ENCODE measurements around the gene CCDC159.
A peak's percentile ranks its signal among the peaks of the same experiment; 100 is the strongest.
"Not testable (repeated sequence)": the region's sequence is repeated elsewhere in the genome, so short reads cannot be mapped to it uniquely, and the experiment has no call there.

The CCDC159 gene

GRCh38 chr19:11370744-11371143 is 24.4 kb downstream of the CCDC159 start:
- no peak for DNase-seq

DNA sequence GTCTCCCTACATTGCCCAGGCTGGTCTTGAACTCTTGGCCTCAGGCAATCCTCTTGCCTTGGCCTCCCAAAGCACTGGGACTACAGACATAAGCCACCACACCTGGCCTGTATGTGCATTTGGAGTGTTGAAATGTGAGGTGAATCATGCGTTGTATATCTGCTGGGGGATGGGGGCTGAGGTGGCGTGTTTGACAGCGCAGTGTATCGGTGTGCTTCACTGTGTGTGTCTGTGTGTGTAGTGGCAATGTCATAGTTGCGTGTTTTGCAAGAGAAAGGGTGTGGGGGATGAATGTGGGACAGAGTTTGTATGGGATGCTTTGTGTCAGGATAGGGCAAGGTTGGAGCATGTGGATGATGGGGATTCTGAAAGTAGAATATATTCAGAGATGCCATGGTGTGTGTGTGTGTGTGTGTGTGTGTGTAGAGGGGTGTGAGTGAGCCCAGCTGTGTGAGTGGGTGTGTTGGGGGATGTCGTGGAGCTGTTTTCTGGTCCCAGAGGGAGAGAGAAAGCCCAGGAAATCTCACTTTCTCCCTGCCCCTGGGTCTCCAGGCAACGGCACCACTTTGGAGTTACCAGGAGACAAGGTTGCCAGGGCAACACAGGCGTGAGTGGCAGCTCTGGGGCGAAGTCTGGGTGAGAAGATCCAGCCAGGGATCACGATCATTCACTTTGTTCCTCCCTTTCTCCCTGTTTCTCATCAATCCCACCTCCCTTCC is 27.0 kb downstream of the CCDC159 start:
- DNase-seq: no peak

DNA sequence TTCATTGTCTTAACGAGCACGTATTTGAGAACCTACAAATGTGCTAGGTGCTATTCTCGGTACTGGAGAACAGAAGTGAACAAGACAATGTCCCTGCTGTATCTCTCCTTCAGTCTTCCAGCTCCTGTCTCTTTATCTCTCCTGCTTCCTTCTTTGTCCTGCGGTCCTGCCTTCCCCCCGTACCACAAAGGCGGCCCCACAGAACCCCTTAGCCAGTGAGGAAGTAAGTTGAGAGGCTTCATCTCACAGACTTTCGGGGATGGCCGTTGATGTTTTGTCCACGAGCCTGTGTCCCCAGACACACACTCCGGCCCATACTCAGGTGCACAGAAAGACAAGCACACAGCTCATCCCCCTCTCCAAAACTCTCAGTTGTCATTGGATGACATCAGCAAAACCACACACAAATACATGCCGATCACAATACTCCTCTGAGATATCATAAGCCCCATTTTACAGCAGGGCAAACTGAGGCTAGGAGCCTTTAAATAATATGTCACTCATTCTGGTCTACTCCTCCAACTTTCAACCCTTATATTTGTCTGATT is 27.6 kb downstream of the CCDC159 start:
- no peak for DNase-seq

GRCh38 chr19:11374433-11375142 is 28.3 kb downstream of the CCDC159 start, which contains the start of gene SWSAP1:
TSS of gene SWSAP1 (plus strand) at chr19:11374666. CDS start at chr19:11374681, 15 bp downstream.
- peak; percentile 99 for DNase-seq

- peak; percentile 14 for DNase-seq
Measured at GRCh38 chr19:11375143-11375948, 29.0 kb downstream of the CCDC159 start.

DNA sequence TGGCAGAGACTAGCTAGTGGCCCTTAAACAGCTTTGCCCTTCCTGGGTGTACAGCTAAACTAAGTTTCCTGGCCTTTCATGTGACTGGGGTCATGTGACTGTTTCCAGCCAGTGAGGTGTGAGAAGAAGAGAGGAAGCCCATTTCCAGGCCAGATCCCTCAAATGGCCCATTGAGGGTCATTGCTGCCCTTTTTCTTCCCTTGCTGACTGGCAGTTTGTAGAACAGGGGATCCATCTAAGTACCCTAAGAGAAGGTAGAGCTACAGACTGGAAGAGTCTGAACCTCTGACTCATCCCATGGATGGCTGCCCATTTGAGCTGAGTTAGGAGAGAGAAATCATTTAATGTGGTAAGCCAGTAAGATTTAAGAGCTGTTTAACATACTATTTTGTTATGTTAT is 30.9 kb downstream of the CCDC159 start:
- DNase-seq: peak; percentile 96

- DNase-seq: no peak
Measured at GRCh38 chr19:11377756-11378155, 31.4 kb downstream of the CCDC159 start.

GRCh38 chr19:11378319-11379189 is 32.2 kb downstream of the CCDC159 start:
- peak; percentile 70 for DNase-seq

- not testable (repeated sequence) for DNase-seq
Measured at GRCh38 chr19:11379269-11379845, 33.0 kb downstream of the CCDC159 start.

DNA sequence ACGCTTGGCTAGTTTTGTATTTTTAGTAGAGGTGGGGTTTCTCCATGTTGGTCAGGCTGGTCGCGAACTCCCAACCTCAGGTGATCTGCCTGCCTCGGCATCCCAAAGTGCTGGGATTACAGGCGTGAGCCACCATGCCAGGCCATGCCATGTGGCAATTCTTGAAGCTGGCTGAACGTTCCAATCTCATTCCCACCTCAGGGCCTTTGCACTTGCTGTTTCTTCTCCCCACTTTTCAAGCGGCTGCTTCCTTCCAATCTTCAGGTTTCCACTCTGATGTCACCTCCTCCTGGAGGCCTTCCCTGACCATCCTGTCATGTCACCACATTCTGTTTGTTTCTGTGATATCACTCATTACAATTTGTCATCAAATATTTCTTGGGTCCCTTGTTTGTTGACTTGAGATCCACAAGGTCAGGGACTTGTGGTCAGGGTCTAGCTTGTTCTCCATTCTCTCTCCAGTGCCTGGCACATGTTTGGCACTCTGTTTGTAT is 33.6 kb downstream of the CCDC159 start:
- no peak for DNase-seq

DNA sequence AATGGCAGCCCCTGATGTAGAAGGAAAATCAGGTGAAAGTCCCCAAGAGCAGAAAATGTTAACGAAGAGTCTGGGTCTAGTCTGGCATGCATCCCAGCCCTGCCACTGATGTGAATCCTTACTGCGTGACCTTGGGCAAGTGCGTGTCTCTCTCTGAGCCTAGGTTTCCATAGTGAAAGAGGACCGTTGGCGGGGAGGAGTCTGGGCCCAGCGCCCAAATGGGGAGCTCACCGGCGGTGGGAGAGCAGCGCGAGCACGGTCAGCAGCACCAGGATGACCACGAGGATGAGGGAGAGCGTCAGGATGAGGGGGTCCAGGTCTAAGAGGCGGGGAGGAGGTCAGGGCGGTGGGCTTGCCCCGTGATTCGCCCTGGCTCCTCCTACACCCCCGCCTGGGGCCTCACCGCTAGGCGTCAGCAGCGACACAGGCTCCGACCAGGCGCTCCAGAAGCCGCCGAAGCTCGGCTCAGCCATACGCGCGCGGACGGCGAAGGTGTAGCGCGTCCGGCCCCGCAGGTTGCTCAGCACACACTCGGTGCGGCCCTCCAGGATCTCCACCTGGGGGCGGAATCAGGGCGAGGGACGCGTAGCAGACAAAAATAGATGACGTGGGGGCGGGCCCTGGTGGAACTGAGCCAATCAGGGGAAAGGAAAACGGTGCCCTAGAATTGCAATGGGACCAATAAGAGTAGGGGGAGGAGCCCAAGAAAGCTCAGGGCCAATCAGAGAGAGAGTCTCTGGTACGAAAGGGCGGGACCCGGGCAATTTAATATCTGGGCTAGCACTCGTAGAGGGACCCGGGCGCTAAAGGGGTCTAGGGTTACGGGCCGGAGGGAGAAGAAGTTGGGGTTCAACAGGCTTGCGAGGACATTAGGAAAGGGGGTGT is 34.6 kb downstream of the CCDC159 start:
- DNase-seq: peak; percentile 96

DNA sequence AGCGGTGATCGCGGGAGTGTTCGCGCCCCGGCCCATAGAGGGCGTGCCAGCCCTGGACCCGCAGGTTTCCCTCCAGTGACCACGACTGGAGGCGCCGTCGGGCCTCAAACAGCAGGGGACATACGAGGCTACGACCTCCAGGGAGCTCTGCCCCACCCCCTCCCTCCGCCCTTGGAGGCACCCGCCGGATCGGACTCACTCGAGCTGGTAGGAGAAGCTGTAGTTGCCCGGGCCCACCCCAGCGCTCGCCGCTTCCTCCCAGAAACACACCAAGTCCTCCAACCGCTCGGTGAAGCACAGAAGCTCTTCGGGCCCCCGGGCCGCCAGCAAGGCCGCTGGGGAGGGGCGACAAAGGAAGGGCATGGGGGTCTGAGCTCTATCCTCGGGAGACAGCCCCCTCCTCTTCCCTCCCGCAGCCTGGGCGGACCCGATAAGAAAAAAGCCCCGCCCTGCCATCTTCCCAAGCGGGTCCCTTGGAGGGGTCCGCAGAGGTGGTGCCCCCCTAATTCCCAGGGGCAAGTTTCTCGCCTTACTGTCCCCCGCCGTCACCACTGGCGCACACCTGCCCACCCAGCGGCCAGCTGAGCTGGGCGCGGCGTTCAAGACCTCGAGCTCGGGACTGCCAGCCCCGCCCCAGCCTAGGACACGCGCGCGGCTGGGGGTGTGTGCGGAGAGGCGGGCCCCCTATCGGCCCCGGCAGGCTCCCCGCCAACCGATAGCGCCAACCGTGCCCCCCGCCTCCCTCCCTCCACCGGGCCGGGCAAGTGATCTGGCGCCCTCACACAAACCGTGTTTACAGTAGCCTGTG is 36.8 kb downstream of the CCDC159 start:
- DNase-seq: no peak

GRCh38 chr19:11383706-11384048 is 37.4 kb downstream of the CCDC159 start:
- no peak for DNase-seq

DNA sequence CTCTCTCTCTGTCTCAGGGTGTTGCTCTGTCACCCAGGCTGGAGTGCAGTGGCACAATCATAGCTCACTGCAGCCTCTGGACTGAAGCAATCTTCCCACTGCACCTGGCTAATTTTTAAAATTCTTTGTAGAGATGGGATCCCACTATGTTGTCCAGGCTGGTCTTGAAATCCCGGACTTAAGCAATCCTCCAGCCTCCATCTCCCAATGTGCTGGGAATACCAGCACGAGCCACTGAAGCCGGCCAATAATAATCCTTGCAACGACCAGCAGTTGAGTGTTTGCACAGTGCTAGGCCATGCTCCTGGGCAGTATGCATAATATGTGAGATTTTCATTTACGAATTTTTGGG is 38.4 kb downstream of the CCDC159 start:
- no peak for DNase-seq

GRCh38 chr19:11387162-11388034 is 41.1 kb downstream of the CCDC159 start:
- DNase-seq: no peak

DNA sequence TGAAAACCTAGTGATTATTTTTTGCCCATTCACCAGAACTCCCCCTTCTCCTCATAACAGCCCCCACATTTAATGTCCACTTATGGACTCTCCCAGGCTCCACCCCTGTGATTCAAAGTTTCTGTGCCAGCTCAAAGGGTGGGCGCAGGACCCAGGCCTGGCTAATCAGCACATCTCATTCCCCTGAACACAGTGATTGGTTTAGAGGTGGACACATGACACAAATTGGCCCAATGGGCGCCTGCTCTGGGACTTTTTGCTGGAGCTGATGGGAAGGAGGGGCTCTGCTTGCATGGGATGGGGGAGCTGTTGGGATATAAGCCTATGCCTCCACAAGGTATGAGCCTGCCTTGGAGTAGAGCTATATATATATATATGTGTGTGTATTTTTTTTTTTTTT is 44.0 kb downstream of the CCDC159 start:
- DNase-seq: no peak

- no peak for DNase-seq
Measured at GRCh38 chr19:11390933-11391680, 44.8 kb downstream of the CCDC159 start.

DNA sequence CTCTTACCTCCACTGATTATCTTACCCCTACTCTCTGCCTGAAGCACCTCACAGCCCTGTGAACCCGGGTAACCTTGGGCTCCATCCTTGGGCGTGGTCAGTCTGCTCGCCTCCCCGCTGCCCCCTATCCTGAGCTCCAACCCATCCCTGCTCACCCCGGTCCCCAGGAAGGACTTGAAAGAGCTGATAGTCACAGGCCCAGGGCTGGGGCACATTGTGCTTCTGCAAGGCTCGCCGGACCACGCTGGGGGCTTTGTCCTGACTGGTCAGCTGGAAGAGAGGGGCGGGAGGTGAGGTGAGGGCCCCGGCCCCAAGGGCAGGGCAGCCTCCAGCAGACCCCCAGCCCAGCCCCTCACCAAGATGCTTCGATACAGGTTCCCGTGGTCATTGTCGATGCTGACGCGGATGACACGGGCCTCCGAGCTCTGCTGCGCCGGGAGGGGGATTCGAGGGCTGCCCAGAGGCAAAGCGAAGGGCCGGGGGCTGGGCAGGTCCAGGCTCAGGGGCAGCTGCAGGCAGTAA is 50.8 kb downstream of the CCDC159 start:
- no peak for DNase-seq
